IMR-90 (cell line): ENCODE results near the gene TBXAS1. TPM values are rescaled to one million over a fixed set of nuclear protein-coding genes. Genes with fewer than 3 reads are reported as not detected.

Experiments
- ATAC-seq: fragments of 200-7000 bp; cut with Tn5 transposase; 2 replicates; pipeline ENCODE4 v1.9.1; 2020; ENCODE audit warnings: low read depth, mild to moderate bottlenecking, moderate library complexity
- BruUV-seq: library from RNA; stranded (reverse); fragments of 400-500 nt; replicated peaks from 2 replicates; lab custom pipeline; 2021; lab: Mats Ljungman, UMichigan
- CTCF ChIA-PET: fragments of 300-600 bp; formaldehyde crosslinking; extraction: SDS; loops from one replicate; lab custom pipeline; 2021; ENCODE audit warnings: antibody characterized with exemption; lab: Yijun Ruan, JAX
- POLR2A ChIA-PET: fragments of 300-600 bp; sonication (Branson Sonifier 250); formaldehyde crosslinking; loops from one replicate; lab custom pipeline; 2022; ENCODE audit warnings: antibody characterized with exemption; ENCODE audit not compliant: unreplicated experiment; lab: Charles Lee
- DNase-seq: peaks from one replicate; pipeline ENCODE4 v3.0.0; 2013
- H2AFZ ChIP-seq: replicated peaks from 2 replicates; pipeline ENCODE3; 2013; ENCODE audit warnings: low read length, mild to moderate bottlenecking; ENCODE audit not compliant: poor library complexity
- H2AK5ac ChIP-seq: 2 replicates; pipeline ENCODE4 v1.6.1; 2013; ENCODE audit warnings: low read depth, low read length, inconsistent platforms
- H2AK9ac ChIP-seq: replicated peaks from 2 replicates; pipeline ENCODE3; 2013; ENCODE audit warnings: mild to moderate bottlenecking, low read depth, low read length, moderate library complexity; ENCODE audit not compliant: poor library complexity
- H2BK120ac ChIP-seq: 2 replicates; pipeline ENCODE4 v1.6.1; 2013; ENCODE audit warnings: low read depth, low read length, inconsistent platforms
- H2BK15ac ChIP-seq: 3 replicates; pipeline ENCODE4 v1.6.1; 2013; ENCODE audit warnings: low read depth, low read length, inconsistent platforms
- H2BK20ac ChIP-seq: 2 replicates; pipeline ENCODE4 v1.6.1; 2013; ENCODE audit warnings: low read depth, mild to moderate bottlenecking, inconsistent platforms, low read length, moderate library complexity
- H2BK5ac ChIP-seq: 2 replicates; pipeline ENCODE4 v1.6.1; 2013; ENCODE audit warnings: mild to moderate bottlenecking, low read depth, low read length, inconsistent platforms; ENCODE audit not compliant: poor library complexity, severe bottlenecking
- H3K14ac ChIP-seq: replicated peaks from 2 replicates; pipeline ENCODE4 v1.6.1; 2013; ENCODE audit warnings: low read depth, low read length, inconsistent platforms
- H3K18ac ChIP-seq: 2 replicates; pipeline ENCODE4 v1.6.1; 2013; ENCODE audit warnings: low read depth, low read length, control low read depth
- H3K23ac ChIP-seq: 2 replicates; pipeline ENCODE4 v1.6.1; 2013; ENCODE audit warnings: low read depth, low read length, inconsistent platforms
- H3K27ac ChIP-seq: 2 replicates; pipeline ENCODE4 v1.5.1; 2013; ENCODE audit warnings: mild to moderate bottlenecking, control low read depth, low read length; ENCODE audit not compliant: insufficient read depth
- H3K27me3 ChIP-seq: 2 replicates; pipeline ENCODE4 v1.6.1; 2013; ENCODE audit warnings: low read length; ENCODE audit not compliant: control insufficient read depth, insufficient read depth
- H3K36me3 ChIP-seq: 2 replicates; pipeline ENCODE4 v1.6.1; 2013; ENCODE audit warnings: low read length, mixed read lengths; ENCODE audit not compliant: control insufficient read depth, insufficient read depth
- H3K4ac ChIP-seq: 2 replicates; pipeline ENCODE4 v1.6.1; 2013; ENCODE audit warnings: low read depth, low read length, inconsistent platforms
- H3K4me1 ChIP-seq: 2 replicates; pipeline ENCODE4 v1.6.1; 2013; ENCODE audit warnings: low read length, mixed read lengths; ENCODE audit not compliant: control insufficient read depth, insufficient read depth
- H3K4me2 ChIP-seq: 2 replicates; pipeline ENCODE4 v1.6.1; 2013; ENCODE audit warnings: low read depth, mild to moderate bottlenecking, control low read depth, low read length, moderate library complexity
- H3K4me3 ChIP-seq: 2 replicates; pipeline ENCODE4 v1.5.1; 2013; ENCODE audit warnings: low read depth, mild to moderate bottlenecking, control low read depth, low read length, moderate library complexity; ENCODE audit not compliant: insufficient read depth
- H3K56ac ChIP-seq: 2 replicates; pipeline ENCODE4 v1.6.1; 2013; ENCODE audit warnings: low read length, inconsistent platforms; ENCODE audit not compliant: insufficient read depth; ENCODE audit errors: extremely low read depth
- H3K79me1 ChIP-seq, 2 experiments: 2 replicates each; pipeline ENCODE4 v1.6.1; 2013; ENCODE audit warnings: low read length in 2 of 2, inconsistent platforms in 1 of 2, low read depth in 1 of 2
- H3K9ac ChIP-seq: 2 replicates; pipeline ENCODE4 v1.6.1; 2013; ENCODE audit warnings: low read depth, low read length, control low read depth
- H3K9me1 ChIP-seq: 2 replicates; pipeline ENCODE4 v1.6.1; 2013; ENCODE audit warnings: low read length, inconsistent platforms; ENCODE audit not compliant: insufficient read depth
- H3K9me3 ChIP-seq: 2 replicates; pipeline ENCODE4 v1.6.1; 2013; ENCODE audit warnings: low read length; ENCODE audit not compliant: control insufficient read depth, insufficient read depth
- H4K20me1 ChIP-seq: 2 replicates; pipeline ENCODE4 v1.6.1; 2013; ENCODE audit warnings: low read length, inconsistent platforms; ENCODE audit not compliant: insufficient read depth
- H4K5ac ChIP-seq: 2 replicates; pipeline ENCODE4 v1.6.1; 2013; ENCODE audit warnings: mild to moderate bottlenecking, low read depth, low read length, control low read depth
- H4K8ac ChIP-seq, 2 experiments: 2 replicates each; pipeline ENCODE4 v1.6.1; 2013; ENCODE audit warnings: low read depth in 2 of 2, low read length in 2 of 2, control low read depth in 1 of 2, inconsistent platforms in 1 of 2
- H4K91ac ChIP-seq: 2 replicates; pipeline ENCODE4 v1.6.1; 2013; ENCODE audit warnings: low read depth, low read length, inconsistent platforms; ENCODE audit not compliant: insufficient read depth
- BHLHE40 ChIP-seq: fragments of 150-350 bp; IDR thresholded peaks from 2 replicates; pipeline ENCODE4 v1.6.1; 2016; ENCODE audit warnings: mild to moderate bottlenecking, low read depth, low read length
- CEBPB ChIP-seq: IDR thresholded peaks from 2 replicates; pipeline ENCODE4 v1.6.1; 2012; ENCODE audit warnings: low read depth, low read length, improper control_type of control experiment
- CHD1 ChIP-seq: IDR thresholded peaks from 2 replicates; pipeline ENCODE4 v1.6.1; 2012; ENCODE audit warnings: low read depth, low read length, improper control_type of control experiment
- CTCF ChIP-seq: conservative IDR thresholded peaks from 2 replicates; pipeline ENCODE4 v1.5.1; 2012; ENCODE audit warnings: mild to moderate bottlenecking, low read depth, low read length, improper control_type of control experiment
- ELK1 ChIP-seq: fragments of 150-350 bp; IDR thresholded peaks from 2 replicates; pipeline ENCODE4 v1.6.1; 2016; ENCODE audit warnings: low read depth, mild to moderate bottlenecking, low read length, moderate library complexity, borderline replicate concordance
- FOS ChIP-seq: fragments of 150-350 bp; IDR thresholded peaks from 2 replicates; pipeline ENCODE4 v1.6.1; 2016; ENCODE audit warnings: low read depth, low read length
- MAFK ChIP-seq: IDR thresholded peaks from 2 replicates; pipeline ENCODE4 v1.6.1; 2012; ENCODE audit warnings: low read depth, low read length, improper control_type of control experiment
- MAZ ChIP-seq: IDR thresholded peaks from 2 replicates; pipeline ENCODE4 v1.6.1; 2012; ENCODE audit warnings: low read depth, mild to moderate bottlenecking, low read length, improper control_type of control experiment, moderate library complexity, borderline replicate concordance
- MXI1 ChIP-seq: IDR thresholded peaks from 2 replicates; pipeline ENCODE4 v1.6.1; 2012; ENCODE audit warnings: low read depth, mild to moderate bottlenecking, low read length, moderate library complexity, borderline replicate concordance
- NFE2L2 ChIP-seq: fragments of 150-350 bp; IDR thresholded peaks from 2 replicates; pipeline ENCODE4 v1.6.1; 2016; ENCODE audit warnings: low read depth, mild to moderate bottlenecking, low read length
- POLR2A ChIP-seq: IDR thresholded peaks from 2 replicates; pipeline ENCODE4 v1.6.1; 2012; ENCODE audit warnings: mild to moderate bottlenecking, low read depth, low read length
- RAD21 ChIP-seq: IDR thresholded peaks from 2 replicates; pipeline ENCODE4 v1.6.1; 2012; ENCODE audit warnings: low read length, improper control_type of control experiment
- RCOR1 ChIP-seq: IDR thresholded peaks from 2 replicates; pipeline ENCODE4 v1.6.1; 2012; ENCODE audit warnings: mild to moderate bottlenecking, low read length, improper control_type of control experiment; ENCODE audit not compliant: insufficient replicate concordance
- RFX5 ChIP-seq: IDR thresholded peaks from 2 replicates; pipeline ENCODE4 v1.8.0; 2012; ENCODE audit warnings: low read depth, mild to moderate bottlenecking, low read length, moderate library complexity
- SMC3 ChIP-seq: fragments of 150-350 bp; IDR thresholded peaks from 2 replicates; pipeline ENCODE4 v1.6.1; 2016; ENCODE audit warnings: low read depth, mild to moderate bottlenecking, antibody characterized with exemption, low read length, moderate library complexity
- USF2 ChIP-seq: fragments of 150-350 bp; IDR thresholded peaks from 2 replicates; pipeline ENCODE4 v1.6.1; 2017; ENCODE audit warnings: mild to moderate bottlenecking, antibody characterized with exemption, low read length, low read depth
- WGBS, 2 experiments: methylation state at CpG; one replicate each; pipeline versions ENCODE4 v1.1.5 to v1.1.7; 2013; ENCODE audit warnings: missing lambda C conversion rate in 2 of 2; ENCODE audit not compliant: insufficient read length in 1 of 2; ENCODE audit errors: extremely low coverage in 2 of 2; 5-methylcytosine and 5-hydroxymethylcytosine counted together
- dilution Hi-C: fragments of 300-500 bp; cut with HindIII; formaldehyde crosslinking; loops from one replicate; pipeline ENCODE4 v1.14.3; 2018; ENCODE audit warnings: low sequenced_read_pairs; ENCODE audit not compliant: unreplicated experiment
- in situ Hi-C: fragments of 300-500 bp; cut with MboI; formaldehyde crosslinking; loops from 3 replicates; pipeline ENCODE4 v1.14.3; 2019; ENCODE audit warnings: low sequenced_read_pairs, inconsistent platforms, mixed read lengths
- intact Hi-C: fragments of 100-400 bp; cut with micrococcal nuclease; formaldehyde crosslinking; loops from 2 replicates; pipeline ENCODE4 v1.10.0; 2022
- polyA plus RNA-seq, 3 experiments: library from polyadenylated mRNA; depleted of rRNA; stranded (reverse); fragments of >200 nt; gene quantifications; 2 replicates each; pipeline ENCODE4 v1.2.3, GENCODE V29; 2012; ENCODE audit warnings: low replicate concordance in 1 of 3
- total RNA-seq: library from RNA; depleted of rRNA; stranded (reverse); fragments of >200 nt; gene quantifications from 2 replicates; pipeline ENCODE4 v1.2.3, GENCODE V29; 2012

TBXAS1 gene
- total and polyA plus RNA-seq, 2 of the 4 experiments (the other 2 are of a cell fraction) = 5.9 to 10.8 TPM

GRCh38 chr7:140005341-140005740 is 176.3 kb downstream of the TBXAS1 start:
- H3K27ac ChIP-seq = no peak overlapping the region
- no peak overlapping the region for H3K23ac ChIP-seq
- no peak overlapping the region for H4K91ac ChIP-seq
- H3K9ac ChIP-seq = no peak overlapping the region
- no peaks in the 10 kb centered on the region for H3K36me3 ChIP-seq
- H3K79me1 ChIP-seq = no peaks in the 10 kb centered on the region; a peak in 1 of 4 replicates
- H3K4ac ChIP-seq = no peak overlapping the region
- H2AFZ ChIP-seq = no peak overlapping the region
- H2BK5ac ChIP-seq = no peak overlapping the region
- in situ Hi-C loops = loop anchor here (10.0 kb wide), 2 partner anchors 361 to 571 kb away; no protein-coding TSS in a partner anchor
- no peak overlapping the region for H2BK20ac ChIP-seq
- no peak for DNase-seq
- H4K5ac ChIP-seq = no peak overlapping the region
- no peak overlapping the region for H3K56ac ChIP-seq
- no peak overlapping the region for H2BK15ac ChIP-seq
- ATAC-seq = no peak
- no peak overlapping the region for H3K4me2 ChIP-seq
- H4K20me1 ChIP-seq = peaks cover 4% of the 10 kb centered on the region; the same call in 1 of the 2 replicates
- BruUV-seq = no TSS peak
- CTCF ChIA-PET = interaction anchor here (0.5 to 1.5 kb wide), 6 partner anchors 54 to 571 kb away, joined by 3 to 4 read pairs (median 4); no protein-coding TSS in a partner anchor
- H2AK5ac ChIP-seq = no peak overlapping the region
- H3K4me1 ChIP-seq = peaks cover 2% of the 10 kb centered on the region; the same call in 1 of the 2 replicates
- TF ChIP-seq RCOR1 (no peak), MAFK (no peak), RAD21 (no peak), USF2 (no peak), FOS (no peak), RFX5 (no peak), SMC3 (no peak), NFE2L2 (no peak), BHLHE40 (no peak), MAZ (no peak), ELK1 (no peak), CHD1 (no peak), CEBPB (no peak), MXI1 (no peak), POLR2A (no peak), CTCF (no peak)
- H2AK9ac ChIP-seq = no peak overlapping the region
- H4K8ac ChIP-seq = no peak overlapping the region
- dilution Hi-C loops = no loop called here
- POLR2A ChIA-PET = no interaction called here
- intact Hi-C loops = no loop called here
- no peak overlapping the region for H3K4me3 ChIP-seq
- no peaks in the 10 kb centered on the region for H3K9me3 ChIP-seq
- no peak overlapping the region for H2BK120ac ChIP-seq
- H3K27me3 ChIP-seq = no peaks in the 10 kb centered on the region
- H3K14ac ChIP-seq = no peak overlapping the region
- WGBS, 2 experiments = no CpG with 5 or more reads among the region's 7 CpGs
- H3K9me1 ChIP-seq = peaks cover 6% of the 10 kb centered on the region
- H3K18ac ChIP-seq = no peak overlapping the region
